Stimulated activated CD8-positive, alpha-beta memory T cell treated with anti-CD3 and anti-CD28 coated beads, Interleukin-4, amount 100 ng/mL, for 1 hour (primary cell): Measurements from ENCODE around the gene TATDN3.
"Not testable (repeated sequence)": the region's sequence is repeated elsewhere in the genome, so short reads cannot be mapped to it uniquely, and the experiment has no call there.

Source experiments
- DNase-seq, 2 donors: peaks; one replicate each; pipeline ENCODE4 v3.0.0-alpha.2; 2020; ENCODE audit warnings: low read depth in 2 of 2, low spot score in 1 of 2

Gene TATDN3

GRCh38 chr1:212791676-212792395 lies at the start of gene TATDN3, which contains the start of gene NSL1:
Gene TATDN3 (plus strand): TSS chr1:212791894. CDS start chr1:212791922, 28 bp downstream.
Gene NSL1 (minus strand): TSS chr1:212791777. CDS start chr1:212791763, 14 bp downstream.
- DNase-seq: peak; percentile 89 to 96

GRCh38 chr1:212743901-212744475 lies 47.7 kb upstream of the TATDN3 start:
- no peak for DNase-seq

- no peak for DNase-seq
These were observed 46.4 kb upstream of the TATDN3 start for GRCh38 chr1:212745303-212745702.

GRCh38 chr1:212746546-212746945 lies 45.1 kb upstream of the TATDN3 start:
- no peak for DNase-seq

GRCh38 chr1:212749821-212750535 lies 41.7 kb upstream of the TATDN3 start:
- DNase-seq: no peak

- no peak for DNase-seq
These were observed 39.3 kb upstream of the TATDN3 start for GRCh38 chr1:212752252-212752933.

- no peak for DNase-seq
These were observed 38.7 kb upstream of the TATDN3 start for GRCh38 chr1:212752934-212753497.

- no peak for DNase-seq
These were observed 37.9 kb upstream of the TATDN3 start for GRCh38 chr1:212753749-212754148.

- DNase-seq: no peak
These were observed 37.5 kb upstream of the TATDN3 start for GRCh38 chr1:212754193-212754592.

- no peak for DNase-seq
These were observed 37.0 kb upstream of the TATDN3 start for GRCh38 chr1:212754680-212755079.

GRCh38 chr1:212759683-212760082 lies 32.0 kb upstream of the TATDN3 start:
- no peak for DNase-seq

GRCh38 chr1:212760126-212760823 lies 31.4 kb upstream of the TATDN3 start:
- no peak for DNase-seq

- DNase-seq: no peak
These were observed 29.5 kb upstream of the TATDN3 start for GRCh38 chr1:212762234-212762633.

- no peak for DNase-seq
These were observed 28.9 kb upstream of the TATDN3 start for GRCh38 chr1:212762839-212763238.

- DNase-seq: not testable (repeated sequence)
These were observed 26.9 kb upstream of the TATDN3 start for GRCh38 chr1:212764718-212765281.

GRCh38 chr1:212766825-212767224 lies 24.9 kb upstream of the TATDN3 start:
- DNase-seq: not testable (repeated sequence)

- DNase-seq: no peak
These were observed 22.1 kb upstream of the TATDN3 start for GRCh38 chr1:212769459-212770167.

- DNase-seq: no peak
These were observed 20.4 kb upstream of the TATDN3 start for GRCh38 chr1:212771341-212771740.

GRCh38 chr1:212773011-212773410 lies 18.7 kb upstream of the TATDN3 start:
- no peak for DNase-seq

GRCh38 chr1:212774584-212774983 lies 17.1 kb upstream of the TATDN3 start:
- DNase-seq: no peak
